Endometrium (tissue), 2 donors: ENCODE results near the gene OSBPL10.
"Not testable (repeated sequence)": the region's sequence is repeated elsewhere in the genome, so short reads cannot be mapped to it uniquely, and the experiment has no call there.

Source experiments
- FAIRE-seq: peaks from 2 replicates; lab custom pipeline; 2012; peaks lifted over from hg19 to GRCh38; lab: Jason Lieb, UNC
- donor health status: control.
- donor health status: control.

Gene OSBPL10

DNA sequence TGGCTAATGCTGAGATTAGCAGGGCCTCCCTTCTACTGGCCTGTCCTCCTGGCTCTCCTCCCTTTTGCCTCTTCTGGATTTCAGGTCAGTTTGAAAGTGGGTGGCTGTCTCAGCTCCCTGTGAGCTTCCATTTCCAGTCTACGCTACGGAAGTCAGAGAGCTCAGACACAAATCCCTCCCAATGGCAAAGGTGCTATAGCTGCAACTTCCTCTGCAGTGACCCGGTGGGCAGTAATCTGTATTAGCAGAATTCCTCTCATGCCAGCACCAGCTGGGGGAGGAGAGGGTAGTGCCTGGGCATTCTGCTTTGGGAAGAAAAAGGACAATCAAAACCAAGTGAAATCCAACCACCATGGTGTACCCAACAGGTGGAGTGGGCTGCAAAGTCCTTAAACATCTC is 276.9 kb downstream of the OSBPL10 start:
- no peak for FAIRE-seq

DNA sequence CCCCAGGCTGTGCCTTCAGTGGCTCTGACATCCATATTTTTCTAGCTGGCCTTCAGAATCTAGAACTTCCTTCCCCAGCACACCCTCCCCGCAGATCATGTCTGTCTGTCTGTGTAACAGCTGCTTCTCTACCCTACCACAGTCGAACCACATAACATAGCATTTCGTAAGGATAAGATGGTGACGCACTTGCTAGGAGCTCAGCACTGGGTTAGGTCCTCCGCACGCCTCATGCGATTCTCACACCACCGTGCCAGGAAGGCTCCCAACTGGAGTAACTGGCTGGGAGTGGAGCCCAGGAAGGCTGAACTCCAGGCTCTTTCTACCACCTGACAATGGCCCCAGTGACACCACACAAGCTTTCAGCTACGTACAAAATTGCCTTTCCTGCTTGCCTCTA is 279.8 kb downstream of the OSBPL10 start:
- FAIRE-seq = no peak

DNA sequence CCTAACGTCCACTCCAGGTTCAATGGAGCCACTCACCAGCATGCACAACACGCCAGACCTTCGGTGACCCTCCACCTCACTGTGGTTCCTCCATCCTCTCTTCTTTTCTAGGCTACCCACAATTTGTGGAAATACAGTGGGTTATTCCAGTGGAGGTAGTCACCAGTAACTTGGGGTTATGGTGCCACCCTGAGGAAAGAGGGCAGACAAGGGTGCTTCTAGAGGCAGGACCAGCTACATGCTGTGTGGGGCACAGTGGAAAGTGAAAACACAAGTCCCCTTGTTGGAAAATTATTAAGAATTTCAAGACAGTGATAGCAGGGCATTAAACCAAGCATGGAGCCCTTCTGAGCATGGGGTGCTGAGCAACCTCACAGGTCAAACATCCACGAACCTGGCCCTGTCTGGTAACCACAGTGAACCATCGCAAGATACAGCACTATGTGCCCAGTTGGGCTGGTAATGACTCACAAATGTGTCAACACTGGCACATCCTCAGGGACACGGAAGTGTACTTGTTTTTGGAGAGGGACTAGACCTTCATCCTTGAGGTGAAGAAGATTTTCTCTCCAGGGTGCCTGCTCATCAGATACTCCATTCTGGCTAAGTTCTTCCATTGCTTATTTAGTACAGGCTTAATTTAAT is 281.6 kb downstream of the OSBPL10 start:
- FAIRE-seq = no peak

DNA sequence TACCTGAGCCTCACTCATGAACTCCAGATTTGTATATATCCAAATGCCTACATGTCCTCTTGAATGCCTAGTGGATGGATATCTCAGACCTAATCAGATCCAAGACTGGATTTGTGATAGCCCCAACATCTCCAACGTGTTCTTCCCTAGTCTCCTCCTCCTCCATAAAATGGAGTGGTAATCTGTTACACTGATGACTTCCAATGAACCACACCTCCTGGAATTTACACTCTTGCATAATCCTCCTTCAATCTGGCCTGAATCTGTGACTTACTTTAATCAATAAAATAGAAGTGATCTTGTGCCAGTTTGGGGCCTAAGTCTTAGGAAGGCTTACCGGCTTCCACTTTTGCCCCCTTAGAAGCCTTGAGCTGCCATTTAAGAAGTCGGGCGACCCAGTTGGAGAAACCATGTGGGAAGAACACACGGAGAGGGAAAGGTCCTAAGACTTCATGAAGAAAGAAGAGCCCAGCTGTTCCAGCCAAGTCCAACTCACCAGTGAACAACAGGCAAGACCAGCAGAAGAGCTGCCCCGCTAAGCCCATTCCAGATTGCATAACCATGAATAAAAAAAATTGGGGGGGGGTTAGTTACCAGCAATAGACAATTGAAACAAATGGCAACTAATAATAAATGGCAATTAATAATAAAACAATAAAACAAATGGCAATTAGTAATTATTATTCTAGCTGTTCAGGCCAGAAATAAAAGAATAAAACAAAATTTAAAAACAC is 284.1 kb downstream of the OSBPL10 start:
- FAIRE-seq = no peak

DNA sequence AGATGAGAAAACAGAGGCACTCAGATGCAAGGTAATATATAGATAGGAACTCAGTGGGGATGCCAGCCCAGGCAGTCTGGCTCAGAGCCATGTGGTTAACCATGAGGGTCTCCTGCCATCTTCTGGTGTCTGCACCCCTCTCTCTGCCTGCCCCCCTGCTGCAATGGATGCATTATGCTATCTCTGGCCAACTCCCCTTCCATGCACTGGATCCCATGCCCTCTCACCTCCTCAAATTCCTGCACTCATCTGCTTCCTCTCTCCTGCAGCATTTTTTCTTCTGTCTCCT is 285.1 kb downstream of the OSBPL10 start:
- no peak for FAIRE-seq

DNA sequence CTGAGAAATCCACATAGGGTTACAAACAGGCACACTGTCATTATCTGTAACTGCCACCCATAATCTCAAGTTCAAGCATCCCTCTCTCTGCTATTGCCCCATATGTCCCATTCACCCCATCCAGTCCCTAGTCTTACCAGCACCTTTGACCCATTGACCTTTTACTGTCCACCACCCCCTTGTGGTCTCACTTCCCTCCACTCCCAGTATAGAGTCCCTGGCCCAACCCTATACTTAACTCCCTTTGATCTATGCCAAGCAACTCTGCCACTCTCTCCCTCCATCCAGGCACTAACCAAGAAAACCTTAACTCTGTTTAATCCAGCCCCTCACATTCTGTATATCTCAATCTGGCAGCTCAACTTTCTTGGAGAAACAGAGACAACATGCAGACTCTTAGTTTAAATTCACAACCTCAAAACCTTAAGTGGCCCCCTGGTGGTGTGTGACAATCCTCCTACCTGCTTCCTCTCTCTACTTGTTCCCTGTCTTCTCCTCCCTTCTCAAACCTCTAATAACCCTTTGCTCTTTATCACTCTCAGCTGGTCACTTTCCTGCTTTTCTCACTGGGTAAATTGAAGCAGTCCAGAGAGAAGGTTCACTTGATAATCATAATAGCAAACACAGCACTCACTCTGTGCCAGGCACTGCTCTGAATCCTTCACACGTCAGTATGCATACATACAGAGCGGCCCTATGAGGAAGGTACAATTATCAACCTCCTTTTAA is 285.6 kb downstream of the OSBPL10 start:
- FAIRE-seq = no peak

DNA sequence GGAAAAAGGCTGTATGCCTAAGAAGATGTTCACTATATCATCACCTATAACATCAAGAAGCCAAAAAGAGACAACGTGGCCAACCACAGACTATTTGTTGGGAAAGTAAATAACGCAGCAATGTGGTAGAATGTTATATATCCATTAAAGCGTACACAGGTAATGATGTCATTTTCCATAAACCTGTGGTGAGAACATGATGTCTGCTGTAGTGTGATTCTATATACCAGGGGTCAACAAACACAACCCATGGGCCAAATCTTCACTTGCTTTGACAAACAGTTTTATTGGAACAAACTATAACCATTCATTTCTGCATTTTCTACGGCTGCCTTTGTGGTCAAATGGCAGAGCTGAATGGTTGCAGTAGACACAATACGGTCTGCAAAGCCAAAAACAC is 287.7 kb downstream of the OSBPL10 start:
- FAIRE-seq = no peak

DNA sequence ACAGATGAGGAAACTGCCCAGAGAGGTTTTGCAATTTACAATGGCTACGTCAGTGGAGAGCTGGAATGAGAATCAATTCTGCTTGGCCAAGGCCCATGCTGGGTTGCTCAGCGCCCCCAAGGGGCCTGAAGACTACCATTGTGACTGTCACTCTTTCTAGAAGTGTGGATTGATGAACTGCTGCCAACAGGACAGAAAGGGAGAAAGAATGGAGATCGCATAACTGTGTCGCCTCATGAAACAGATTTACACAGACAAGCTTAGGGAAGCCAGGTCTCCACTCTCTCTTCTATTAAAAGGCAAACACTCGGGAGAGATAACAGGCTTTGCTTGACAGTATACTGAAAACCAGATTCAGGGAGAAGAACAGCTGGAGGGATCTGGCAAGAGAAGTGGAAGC is 288.3 kb downstream of the OSBPL10 start:
- no peak for FAIRE-seq

DNA sequence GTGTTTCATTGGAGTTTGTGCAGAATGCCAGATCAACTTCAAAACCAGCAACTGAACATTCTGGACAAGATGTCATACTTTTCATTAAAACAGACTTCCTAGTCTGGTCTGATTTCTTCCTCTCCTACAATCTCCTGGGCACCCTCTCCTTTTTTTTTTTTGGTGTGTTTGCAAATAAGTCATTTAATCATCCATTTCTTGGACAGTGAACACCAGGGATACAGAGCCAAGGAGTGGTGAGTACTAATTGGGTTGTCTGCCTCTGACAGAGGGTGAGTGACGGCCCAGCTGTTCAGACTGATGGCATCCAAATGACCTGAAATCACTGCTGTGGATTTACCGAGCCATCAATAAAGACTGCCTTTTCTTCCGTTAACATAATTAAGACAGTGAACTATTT is 290.3 kb downstream of the OSBPL10 start:
- FAIRE-seq = no peak

DNA sequence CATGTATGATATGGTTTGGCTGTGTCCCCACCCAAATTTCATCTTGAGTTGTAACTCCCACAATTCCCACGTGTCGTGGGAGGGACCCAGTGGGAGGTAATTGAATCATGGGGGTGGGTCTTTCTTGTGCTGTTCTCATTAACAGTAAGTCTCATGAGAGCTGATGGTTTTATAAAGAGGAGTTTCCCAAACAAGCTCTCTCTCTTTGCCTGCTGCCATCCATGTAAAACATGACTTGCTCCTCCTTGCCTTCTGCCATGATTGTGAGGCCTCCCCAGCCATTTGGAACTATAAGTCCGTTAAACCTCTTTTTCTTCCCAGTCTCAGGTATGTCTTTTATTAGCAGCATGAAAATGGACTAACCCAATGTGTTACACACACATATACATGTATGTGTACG is 291.5 kb downstream of the OSBPL10 start:
- not testable (repeated sequence) for FAIRE-seq

DNA sequence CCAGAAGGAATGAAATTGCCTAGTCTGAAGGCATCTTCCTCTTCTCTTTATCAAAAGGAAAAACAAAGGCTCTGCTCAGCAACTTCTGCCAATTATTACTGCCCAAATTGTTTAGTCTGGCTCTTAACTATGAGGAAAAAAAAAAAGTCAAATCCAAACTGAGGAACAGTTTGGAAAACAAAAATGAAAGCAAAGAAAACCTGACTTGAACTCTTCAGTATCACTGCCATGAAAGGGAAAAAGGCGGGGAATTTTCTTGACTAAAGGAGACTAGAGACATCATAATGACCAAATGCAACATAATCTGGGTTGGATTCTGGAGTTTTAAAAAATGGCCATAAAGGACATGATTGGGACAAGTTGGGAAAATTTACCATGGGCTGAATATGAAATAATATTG is 292.1 kb downstream of the OSBPL10 start:
- no peak for FAIRE-seq

DNA sequence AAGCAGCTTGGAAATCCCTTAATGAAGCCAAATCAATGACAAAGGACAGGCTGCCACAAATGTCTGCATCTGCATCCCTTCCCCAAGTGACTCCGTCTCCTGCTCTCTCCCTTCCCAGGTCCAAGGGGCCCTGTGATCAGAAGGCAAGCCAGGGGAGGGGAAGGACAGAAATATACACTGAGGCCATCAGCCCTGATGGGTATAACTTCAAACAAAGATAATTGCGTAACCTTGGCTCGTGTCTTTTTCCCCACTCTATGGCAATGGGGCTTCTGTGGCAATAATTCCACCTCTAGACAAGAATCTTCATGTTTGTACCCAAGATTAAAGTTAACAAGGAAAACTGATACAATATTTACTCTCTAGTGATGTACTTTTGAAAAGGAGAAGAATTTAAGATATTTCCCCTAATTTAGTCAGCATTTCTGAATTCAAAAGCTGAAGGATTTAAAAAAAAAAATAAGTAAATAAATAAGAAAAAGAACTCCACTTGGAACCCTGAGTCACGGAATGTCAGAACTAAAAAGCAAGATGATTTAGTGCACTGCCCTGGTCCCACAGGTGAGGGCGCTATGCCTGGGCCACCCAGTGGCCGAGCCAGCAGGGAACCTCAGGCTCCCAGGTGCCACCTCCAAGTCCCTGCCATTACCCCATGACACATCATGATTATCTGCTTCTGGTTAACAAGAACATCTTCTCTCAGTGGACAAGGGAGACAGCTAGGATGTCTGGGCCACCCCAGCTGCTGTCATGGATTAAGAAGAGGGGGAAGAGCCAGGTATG is 293.9 kb downstream of the OSBPL10 start:
- FAIRE-seq = no peak

DNA sequence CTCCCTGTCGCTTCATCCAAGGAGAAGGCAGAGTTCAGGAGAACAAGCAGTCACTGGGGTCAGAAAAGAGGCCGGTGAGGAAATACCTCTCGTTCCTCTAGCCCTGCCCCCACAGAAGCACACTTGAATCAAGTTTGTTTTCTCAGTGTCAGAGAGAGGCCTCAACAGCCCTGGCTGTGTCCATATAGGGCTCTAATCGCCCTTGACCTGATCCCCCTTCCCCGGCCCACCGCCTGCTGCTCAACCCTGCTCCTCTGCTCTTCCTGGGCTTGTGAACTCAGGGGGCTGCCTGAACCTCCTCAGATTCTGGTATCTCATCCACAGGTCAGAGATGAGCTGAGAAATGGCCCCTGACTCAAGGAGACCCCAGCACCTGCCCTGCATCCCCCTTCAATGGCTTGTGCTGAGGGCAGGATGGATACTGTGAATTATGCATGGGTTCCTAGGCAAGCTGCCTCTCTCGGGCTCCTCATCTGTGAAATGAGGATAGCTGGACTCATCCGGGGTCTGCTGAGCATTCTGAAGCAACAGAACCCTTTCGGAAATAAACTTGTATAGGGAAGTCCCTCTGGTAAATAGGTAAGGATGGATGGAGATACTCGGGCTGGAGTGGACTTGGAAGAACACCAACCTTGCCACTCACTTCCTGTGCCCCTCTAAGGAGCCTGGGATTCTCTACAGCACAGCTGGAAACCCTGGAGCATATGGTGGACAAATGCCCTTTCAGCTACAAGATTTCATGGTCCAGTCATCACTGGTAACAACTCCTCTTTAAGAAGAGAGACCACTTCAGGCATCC is 300.8 kb downstream of the OSBPL10 start:
- no peak for FAIRE-seq

DNA sequence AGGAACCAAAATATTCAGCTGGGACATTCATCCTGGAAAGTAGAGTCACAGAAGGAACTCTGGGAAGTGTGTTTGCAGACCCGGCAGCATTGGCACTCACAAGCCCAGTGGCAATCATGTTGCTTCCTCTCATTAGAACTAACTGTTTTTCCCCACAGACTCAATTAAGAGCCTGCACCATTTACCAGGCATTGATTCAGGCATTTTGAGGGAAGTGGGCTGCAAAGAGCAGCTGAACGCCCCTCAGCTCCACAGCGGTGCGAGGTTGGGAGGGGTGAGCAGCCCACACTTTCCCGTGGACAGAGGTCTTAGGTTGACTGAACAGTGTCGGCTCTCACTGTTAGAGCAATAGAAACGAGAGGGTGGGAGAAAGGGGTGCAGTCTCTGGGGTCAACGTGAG is 304.5 kb downstream of the OSBPL10 start:
- no peak for FAIRE-seq

DNA sequence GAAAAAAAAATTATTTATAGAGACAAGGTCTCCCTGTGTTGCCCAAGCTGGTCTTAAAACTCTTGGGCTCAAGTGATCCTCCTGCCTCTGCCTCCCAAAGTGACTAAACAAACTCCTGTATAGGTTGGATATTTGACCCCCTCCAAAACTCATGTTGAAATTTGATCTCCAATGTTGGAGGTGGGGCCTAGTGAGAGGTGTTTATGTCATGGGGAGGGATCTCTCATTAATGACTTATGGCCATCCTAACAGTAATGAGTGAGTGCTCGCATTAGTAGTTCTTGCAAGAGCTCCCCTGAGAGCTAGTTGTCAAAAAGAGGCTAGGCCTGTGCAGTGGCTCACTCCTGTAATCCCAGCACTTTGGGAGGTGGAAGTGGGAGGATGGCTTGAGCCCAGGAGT is 307.1 kb downstream of the OSBPL10 start:
- FAIRE-seq = no peak

DNA sequence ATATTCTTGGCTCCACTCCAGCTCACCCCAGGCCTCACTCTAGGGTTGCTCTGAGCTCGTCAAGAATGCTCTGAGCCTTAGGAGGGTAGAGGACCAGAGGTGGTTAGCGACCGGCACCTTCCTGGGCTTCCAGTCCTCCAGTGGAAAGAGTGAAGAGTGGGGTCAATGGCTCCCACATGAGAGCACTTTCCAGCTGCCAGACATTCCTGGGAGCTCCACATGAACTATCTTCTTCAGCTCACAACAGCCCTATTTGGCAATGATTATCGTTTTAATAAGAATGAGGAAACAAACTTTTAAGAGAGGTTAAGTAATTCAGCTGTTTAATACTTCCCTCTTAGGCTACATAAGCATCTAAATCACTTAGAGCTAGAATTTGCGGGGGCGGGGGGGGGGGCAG is 309.1 kb downstream of the OSBPL10 start:
- no peak for FAIRE-seq

DNA sequence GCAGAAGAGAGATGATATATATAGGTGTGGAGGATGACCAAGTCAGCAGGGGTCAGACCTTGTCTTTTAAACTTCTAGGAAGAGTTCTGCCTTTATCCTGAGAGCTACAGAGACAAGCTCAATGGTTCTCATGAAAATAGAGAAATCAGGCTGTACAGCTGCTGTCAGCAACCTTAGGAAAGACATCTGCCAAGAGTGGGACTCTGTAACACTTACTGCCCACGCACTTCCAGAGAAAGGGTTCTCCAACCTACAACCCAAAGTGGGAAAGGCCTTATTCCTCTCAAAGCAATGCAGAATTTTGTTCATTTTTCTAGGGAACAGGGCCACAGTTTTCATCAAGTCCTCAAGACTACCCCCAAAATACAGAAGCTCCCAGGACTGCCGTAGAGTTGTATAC is 309.6 kb downstream of the OSBPL10 start:
- FAIRE-seq = no peak

DNA sequence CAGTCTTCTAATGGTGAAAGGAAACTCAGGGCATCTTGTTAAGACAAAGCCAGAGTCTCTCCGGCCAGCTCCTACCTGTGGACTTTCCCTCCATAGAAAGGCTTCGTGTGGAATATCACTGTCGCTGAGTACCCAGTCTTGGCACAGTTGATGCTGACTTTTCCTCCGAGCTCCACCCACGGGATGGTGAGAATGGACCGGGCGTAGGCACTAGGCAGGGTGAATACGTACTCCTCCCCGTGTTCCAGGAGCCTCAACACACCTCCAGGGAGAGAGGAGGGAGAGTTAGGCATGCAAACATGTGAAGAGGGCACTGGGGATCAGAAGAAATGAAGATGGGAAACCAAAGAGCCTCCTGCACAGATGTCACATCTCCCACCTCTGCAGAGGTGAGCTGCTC is 310.3 kb downstream of the OSBPL10 start:
- FAIRE-seq = no peak

DNA sequence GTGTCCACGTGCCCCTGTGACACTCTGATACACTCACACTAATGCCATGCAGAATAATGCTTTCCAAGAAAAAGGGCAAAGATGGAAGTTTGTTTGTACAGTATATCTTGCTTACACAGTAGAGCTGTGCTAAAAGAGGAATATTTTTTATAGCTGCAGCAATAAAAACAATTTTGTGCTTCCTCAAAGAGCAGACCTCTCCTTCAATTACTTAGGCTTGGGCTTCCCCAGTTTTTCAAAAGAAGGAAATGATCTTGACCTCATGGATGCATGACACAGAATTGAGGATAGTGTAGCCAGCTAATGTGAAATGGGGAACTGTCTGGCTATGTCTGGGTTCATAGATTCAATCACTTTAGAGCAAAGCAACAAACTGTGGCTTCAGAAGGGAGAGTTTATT is 310.9 kb downstream of the OSBPL10 start:
- no peak for FAIRE-seq

DNA sequence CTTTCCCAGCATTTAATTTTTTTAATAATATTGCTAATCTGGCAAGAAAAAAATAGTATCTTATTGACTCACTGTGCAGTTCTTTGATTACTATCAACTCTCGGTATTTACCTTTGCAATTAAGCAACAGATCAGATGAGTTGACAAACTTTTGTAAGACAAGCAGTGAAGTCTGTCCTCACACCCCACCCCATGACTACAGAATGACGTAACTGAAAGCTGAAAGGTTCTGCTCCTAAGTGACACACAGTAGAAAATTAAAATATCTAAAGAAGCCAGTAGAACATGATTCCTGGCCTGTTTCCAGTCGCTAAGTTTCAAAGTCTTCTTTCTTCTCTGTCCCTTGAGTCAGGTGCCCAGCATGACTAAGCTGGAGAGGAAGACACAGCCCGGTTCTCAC is 312.8 kb downstream of the OSBPL10 start:
- FAIRE-seq = no peak

DNA sequence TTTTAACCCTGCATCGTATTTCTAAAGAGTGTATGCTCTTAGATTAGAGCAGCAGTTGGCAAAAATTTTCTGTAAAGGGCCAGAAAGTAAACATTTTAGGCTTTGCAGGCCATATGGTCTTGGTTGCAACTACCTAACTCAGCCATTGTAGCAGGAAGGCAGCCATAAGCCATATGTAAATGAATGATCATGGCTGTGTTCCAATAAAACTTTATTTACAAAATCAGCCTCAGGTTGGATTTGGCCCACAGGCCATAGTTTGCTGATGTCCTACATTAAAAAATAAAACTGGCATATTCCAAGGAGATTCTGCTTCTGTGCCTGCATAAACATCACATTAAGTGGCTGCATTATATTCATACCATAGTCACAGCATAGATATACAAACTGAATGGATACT is 313.5 kb downstream of the OSBPL10 start:
- no peak for FAIRE-seq

DNA sequence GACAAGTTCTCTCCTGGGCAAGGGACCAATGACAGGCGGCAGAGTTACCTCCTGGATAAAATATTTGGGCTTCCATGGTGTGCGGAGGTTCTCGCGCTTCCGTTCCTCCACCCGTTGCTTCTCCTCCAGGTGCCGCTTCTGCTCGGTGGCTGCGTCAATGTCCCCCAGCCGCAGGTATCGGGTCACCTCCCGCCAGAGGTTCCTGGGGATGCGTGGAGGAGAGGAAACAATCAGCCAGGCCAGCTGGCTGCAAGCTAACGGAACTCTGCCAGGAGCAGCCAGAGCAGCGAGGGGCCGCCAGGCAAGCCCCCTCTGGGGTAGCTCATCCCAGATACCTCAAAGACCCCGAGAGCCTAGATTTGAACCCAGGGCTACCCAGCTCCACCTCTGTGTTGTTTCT is 317.0 kb downstream of the OSBPL10 start:
- FAIRE-seq = no peak
